Measurements from ENCODE around the gene CDK5. TPM values are rescaled to one million over a fixed set of nuclear protein-coding genes. Genes with fewer than 3 reads are reported as not detected.

CDK5 gene
- total RNA-seq, 1 experiment from 2014 or later = 47.4 TPM

DNA sequence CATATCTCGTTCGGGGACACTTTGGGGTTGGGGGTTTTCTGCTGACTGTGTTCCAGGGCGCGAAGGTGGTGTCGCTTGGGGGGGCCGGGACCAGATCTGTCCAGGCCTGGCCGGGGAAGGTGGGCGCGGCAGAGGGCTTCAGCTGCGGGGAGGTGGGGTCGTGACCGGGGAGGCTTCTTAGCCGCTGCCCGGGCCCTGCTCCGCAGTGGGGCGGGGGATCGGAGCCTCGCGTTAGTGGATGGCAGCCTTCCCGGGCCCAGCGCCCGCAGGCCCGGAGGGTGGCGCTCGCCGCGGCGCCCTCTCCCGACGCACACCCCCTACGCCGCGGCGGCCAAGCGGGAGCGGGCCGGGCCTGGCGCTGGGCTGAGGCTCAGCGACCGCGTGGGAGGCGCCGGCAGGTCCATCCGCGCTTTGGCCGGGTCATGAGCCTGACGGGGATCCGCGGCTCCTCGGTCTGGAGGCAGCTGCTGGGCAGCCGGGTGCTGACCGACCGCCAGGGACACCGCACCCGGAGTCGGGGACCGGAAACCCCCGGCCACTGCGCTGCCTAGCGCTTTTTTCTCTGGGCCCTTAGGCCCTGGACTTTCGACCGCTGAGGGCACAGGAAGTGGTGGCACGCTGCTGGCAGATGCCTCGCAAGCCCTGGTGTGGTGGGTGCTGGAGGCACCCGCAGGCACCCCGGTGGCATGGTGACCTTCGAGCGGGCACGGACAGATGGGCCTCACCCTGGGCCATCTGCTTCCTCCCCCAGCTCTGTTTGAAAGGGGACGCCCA is 29.7 kb upstream of the CDK5 start:
- peak; percentile 65 for DNase-seq (ENCODE audit: low read depth)

- DNase-seq (ENCODE audit: low read depth) = peak; percentile 44
Measured at GRCh38 chr7:151086802-151087244, 29.1 kb upstream of the CDK5 start.

DNA sequence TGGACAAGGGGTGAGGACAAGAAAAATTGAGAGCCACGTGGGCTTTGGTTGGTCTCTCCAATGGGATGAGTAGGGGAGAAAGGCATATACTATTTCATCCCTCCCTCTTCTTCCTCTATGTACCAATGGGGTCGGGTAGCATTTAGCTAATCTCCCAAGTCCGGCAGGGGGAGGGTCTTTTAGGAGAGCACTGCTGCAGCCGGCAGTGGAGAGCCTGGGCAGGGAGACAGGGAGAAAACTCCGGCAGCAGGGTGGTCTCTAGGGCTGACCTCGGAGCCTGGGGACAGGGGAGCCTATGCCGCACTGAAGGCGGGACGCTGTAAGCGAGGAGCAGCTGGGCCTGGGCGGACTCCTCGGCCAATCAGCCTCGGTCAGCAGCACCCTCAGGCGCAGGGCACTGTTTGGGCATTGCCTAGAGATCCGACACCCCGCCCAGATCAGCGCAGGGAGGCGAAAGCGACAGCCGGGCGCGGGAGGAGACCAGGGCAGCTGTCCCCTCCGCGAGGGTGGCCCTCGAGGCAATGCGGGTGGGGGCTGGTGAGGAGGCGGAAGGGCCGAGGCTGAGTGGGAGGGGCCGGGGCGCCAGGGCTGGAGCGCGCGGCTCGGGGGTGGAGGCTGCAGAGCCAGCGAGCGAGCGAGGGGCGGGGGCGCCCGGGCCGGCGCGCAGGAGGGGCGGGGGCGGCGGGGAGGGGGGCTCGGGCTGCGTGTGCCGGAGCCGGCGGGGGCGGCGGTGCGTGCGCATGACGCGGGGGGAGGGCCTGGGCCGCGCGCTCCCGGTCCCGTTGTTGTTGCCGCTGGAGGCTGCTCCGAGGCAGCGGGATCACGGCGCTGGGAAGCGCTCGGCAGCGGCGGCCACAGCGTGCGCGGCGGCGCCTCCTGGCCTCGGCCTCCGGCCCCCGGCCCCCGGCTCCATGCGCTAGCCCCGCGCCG is 28.3 kb upstream of the CDK5 start, which contains the start of gene AGAP3:
TSS of gene AGAP3 (plus strand) at position 785 of the 930 bp plus-strand sequence. CDS start 267 bp downstream, outside the sequence.
- peak; percentile 94 for DNase-seq (ENCODE audit: low read depth)

DNA sequence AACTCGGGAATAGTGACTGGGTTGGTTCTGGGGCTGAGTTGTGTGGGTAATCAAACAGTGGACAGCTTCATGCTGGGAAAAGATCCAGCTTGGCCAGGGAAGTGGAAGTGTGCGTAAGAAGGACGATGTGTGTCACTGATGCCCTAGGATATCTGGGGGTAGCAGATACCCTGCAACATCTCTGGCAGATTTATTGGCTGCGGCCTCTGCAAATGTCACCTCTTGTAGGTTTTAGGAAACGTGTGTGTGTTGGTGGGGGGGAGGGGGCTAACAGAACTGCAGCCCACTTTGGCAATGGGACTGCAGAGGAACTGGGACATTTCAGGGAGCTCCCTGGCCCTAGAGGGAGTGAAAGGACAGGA is 27.6 kb upstream of the CDK5 start:
- DNase-seq (ENCODE audit: low read depth) = no peak

DNA sequence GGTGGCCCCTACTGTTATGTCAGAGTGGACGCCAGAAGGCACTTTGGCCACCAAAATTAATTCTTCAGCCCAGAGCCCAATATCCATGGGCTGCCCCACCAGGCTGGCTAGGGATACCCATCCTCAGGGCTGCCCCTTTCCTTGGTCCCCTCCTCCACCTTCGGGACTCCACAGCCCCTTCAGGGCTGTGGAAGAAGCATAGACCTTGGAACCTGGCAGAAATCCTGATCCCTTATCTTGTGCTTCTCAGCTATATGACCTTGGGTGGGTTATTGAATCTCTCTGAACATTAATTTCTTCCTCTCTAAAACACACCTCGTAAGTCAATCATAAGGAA is 26.1 kb upstream of the CDK5 start:
- DNase-seq (ENCODE audit: low read depth) = no peak

GRCh38 chr7:151083071-151083823 is 25.6 kb upstream of the CDK5 start, which contains the start of gene TMUB1:
Gene TMUB1, minus strand, starts transcription at chr7:151083493. Its CDS starts 930 bp downstream, at chr7:151082563.
- peak; percentile 51 for DNase-seq (ENCODE audit: low read depth)

GRCh38 chr7:151082141-151083070 is 24.7 kb upstream of the CDK5 start:
- DNase-seq (ENCODE audit: low read depth) = no peak

DNA sequence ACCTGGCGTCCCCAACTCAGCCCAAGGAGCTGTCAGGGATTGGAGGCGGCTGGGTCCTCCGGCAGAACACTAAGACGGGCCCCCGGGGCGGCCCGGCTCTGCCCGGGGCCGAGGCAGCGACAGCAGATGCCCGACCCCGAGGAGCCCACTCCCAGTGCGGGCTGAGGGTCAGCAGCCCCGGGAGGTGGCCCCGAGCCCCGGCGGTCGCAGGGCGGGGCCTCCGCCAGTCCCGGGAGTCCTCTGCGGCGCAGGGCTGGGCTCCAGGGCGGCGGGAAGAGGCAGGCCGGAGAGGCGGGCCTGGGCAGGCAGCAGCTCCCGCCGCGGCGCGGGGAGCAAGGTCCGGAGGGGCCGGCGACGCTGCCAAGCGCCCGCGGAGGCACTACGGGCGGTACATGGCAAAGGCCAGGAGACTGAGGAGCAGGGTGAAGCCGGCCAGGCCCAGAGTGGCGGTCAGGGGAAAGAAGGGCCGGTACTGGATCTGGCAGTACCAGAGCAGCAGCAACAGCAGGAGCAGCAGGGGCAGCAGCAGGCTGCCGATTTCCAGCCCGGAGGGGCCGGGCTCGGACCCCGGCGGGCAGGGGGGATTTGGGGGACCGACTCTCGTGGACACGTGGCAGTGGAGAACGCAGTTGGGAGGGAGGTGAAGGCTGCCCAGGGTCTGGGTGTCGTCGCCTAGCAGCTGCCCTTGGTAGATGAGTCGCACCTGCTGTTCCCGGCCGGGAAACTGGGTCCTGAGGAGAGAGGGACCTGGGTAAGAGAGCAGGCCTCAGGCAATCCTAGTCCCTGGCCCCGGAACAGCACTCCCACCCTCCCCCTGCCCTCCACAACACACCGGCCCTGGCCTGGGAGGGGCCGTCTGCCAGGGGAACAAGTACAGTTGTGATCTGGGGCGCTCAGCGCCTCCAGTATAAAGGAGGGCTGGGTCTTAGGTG is 23.7 kb upstream of the CDK5 start:
- peak; percentile 62 for DNase-seq (ENCODE audit: low read depth)

DNA sequence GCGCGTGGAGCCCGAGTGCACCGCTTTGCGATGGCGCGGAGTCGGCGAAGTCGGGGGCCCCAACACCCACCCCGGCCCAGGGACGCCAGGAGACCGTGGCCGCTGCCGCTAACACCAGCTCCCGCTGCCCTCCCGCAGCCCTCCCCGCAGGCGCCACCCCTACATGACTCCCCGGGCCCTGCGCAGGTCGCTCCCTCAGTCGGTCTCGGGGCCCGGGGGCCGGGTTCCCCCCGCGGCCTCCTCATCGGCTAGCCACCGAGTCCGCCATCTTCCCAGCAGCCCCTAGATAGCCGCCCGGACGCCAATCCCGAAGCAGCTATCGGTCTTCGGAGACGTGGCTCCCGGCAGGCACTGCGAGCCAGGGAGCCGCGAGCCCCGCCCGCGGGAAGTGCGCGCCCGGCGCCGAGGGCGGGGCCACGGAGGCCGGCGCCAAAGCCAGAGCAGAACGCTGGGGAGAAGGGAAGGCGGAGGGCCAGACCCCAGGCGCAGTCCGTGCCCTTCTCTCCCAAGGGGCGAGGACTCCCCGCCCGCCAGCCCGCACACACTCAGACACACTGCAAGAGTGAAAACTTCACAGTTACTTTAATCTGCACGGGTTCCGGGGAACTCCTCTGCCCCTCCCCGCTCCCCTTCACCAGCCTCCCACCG is 22.9 kb upstream of the CDK5 start, which contains the start of gene FASTK:
TSS of gene FASTK (minus strand) at position 288 of the 648 bp plus-strand sequence. CDS start at position 245, 43 bp downstream.
- DNase-seq (ENCODE audit: low read depth) = peak; percentile 93

DNA sequence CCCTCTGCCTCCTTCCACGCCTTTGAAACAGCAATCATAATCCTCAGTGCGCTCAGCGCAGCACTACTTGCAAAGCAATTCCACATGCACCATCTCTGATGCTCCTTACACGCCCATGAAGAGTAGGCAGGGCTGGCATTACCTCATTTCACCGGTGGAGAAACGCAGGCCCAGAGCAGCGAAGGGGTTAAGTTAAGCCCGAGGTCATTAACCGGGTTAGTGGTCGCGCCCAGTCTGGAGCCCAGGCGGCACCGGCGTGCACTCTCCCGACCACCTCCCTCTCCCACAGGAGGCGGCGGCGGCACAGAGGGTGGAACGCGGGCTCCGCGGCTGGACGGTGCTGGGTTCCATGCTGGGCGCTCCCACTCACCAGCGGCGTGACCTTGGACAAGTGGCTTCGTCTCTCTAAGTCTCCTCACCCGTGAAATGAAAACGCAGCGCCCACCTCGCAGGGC is 22.4 kb upstream of the CDK5 start:
- DNase-seq (ENCODE audit: low read depth) = peak; percentile 48

- DNase-seq (ENCODE audit: low read depth) = no peak
Measured at GRCh38 chr7:151079199-151079910, 21.7 kb upstream of the CDK5 start.

DNA sequence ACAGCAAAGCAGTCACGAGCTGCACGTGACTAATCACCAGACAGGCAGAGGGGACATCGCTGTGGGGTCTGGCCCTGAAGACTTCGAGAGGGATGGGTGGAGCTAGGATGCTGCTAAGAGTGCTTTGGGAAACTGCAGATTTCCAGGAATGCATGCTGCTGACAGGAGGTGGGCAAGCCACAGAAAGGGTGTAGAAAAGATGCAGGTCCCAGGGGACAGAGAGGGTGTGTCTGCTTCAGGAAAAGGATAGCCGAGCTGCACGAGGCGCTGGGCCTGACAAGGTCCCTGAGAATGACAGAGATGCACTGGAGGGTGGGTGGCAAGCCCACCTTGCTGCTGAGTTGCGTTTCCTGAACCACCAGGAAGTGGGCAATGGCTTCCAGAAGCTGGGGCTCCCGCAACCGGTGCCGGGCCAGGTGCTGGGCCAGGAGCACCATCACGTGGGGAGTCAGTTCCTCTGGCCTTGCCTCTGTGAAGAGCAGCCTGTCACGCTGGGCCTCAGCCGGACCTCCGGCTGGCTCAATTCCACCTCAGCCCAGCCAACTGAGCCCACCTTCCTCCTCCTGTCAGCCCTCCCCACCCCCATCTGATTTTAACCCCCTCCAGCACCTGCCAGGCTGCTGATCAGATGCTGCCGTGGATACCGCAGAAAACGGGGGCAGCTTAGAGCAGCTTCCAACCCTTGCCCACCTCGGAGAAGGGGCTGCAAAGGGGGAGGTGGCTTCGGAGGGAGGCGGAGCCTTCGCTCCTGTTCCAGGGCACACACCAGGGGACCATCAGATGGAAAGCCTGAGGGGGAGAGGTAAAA is 20.7 kb upstream of the CDK5 start:
- peak; percentile 48 for DNase-seq (ENCODE audit: low read depth)

GRCh38 chr7:151077705-151078232 is 20.1 kb upstream of the CDK5 start:
- no peak for DNase-seq (ENCODE audit: low read depth)

GRCh38 chr7:151076863-151077704 is 19.4 kb upstream of the CDK5 start:
- no peak for DNase-seq (ENCODE audit: low read depth)

- DNase-seq (ENCODE audit: low read depth) = no peak
Measured at GRCh38 chr7:151075978-151076426, 18.3 kb upstream of the CDK5 start.

DNA sequence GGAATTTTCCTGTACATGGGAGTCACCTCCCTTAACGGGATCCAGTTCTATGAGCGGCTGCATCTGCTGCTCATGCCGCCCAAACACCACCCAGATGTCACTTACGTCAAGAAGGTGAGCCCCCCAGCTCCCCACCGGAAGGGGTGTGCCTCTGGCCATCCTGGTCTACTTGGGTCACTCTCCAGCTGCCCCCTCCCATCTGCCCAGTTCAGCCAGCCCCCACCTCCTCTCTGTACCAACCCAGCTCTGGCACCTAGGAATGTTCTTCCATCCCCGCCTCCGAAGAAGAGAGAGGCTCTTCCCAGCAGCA is 17.9 kb upstream of the CDK5 start:
- no peak for DNase-seq (ENCODE audit: low read depth)
